ENCODE results near the gene RAB8B. TPM values are rescaled to one million over a fixed set of nuclear protein-coding genes. Genes with fewer than 3 reads are reported as not detected.

The RAB8B gene
- total and polyA plus RNA-seq, 11 donors, result 2.5 to 32.6 (median 8.1) TPM

DNA sequence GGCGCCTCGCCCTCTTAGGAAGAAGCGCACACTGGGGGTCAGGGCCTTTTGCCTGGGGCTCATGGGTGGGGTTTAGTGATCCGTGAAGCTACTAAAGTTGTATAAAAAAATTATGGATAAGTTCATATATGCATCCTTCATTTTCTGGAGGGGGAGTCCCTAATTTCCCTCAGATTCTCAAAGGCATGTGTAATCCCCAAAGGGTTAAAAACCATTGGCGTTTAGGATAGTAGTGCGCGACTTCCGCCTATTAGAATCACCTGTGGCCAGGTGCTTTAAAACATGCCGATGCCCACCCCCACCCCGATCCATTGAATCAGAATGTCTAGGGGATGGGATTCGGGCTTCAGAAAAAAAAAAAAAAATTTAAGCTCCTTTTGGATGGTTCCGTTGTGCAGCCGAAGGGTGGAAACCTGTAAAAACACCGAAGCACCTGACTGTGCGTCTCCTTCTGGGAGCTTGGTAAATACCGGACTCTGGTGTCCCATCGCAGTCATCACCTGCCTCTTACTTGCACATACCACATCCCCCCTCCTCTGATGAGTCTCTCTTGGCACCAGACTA lies 88.6 kb downstream of the RAB8B start:
- peak in 1 of 4 donors; percentile 18 for ATAC-seq
- WGBS, 4 donors, result 26 to 36% (median 28%) methylated on average over 17 of the region's 17 CpGs
- H3K27ac ChIP-seq, result peak overlapping the region; percentile 25 to 89 (median 83)
- H3K27me3 ChIP-seq, result no peaks in the 10 kb centered on the region
- H3K9me3 ChIP-seq, result no peaks in the 10 kb centered on the region
- TF ChIP-seq POLR2A (IDR thresholded peaks at IDR 0.05) (no peak), CTCF (IDR thresholded peaks at IDR 0.05) (no peak)
- peaks cover 0 to 28% (median 6%) of the 10 kb centered on the region in 12 donors for H3K4me1 ChIP-seq
- peaks cover 0 to 25% (median 0%) of the 10 kb centered on the region in 9 donors for H3K36me3 ChIP-seq
- peak overlapping the region; percentile 61 to 94 (median 88) for H3K4me3 ChIP-seq
- intact Hi-C loops (cut with DNase I), result loop anchor here in 7 of 10 donors (2.0 to 10.0 kb wide), 7 partner anchors 83 to 123 kb away; partner anchors contain the start of genes RPS27L (in 5 of the 7) and RAB8B (in 3 of the 7)
- DNase-seq, result no peak

DNA sequence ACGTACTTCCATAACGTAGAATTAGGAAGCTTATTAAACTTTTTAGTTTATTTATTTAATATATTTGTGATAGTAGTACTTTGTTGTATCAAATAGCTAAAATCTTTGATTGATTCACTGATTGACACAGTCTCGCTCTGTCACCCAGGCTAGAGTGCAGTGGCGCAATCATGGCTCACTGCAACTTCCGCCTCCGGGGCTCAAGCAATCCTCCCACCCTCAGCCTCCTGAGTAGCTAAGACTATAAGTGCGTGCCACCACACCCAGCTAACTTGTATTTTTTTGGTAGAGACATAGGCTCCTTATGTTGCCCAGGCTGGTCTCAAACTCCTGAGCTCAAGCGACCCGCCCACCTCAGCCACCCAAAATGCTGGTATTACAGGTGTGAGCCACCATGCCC lies 93.7 kb downstream of the RAB8B start:
- Histone ChIP-seq H3K27me3 (no peaks in the 10 kb centered on the region), H3K27ac (peak overlapping the region in 1 of 12 donors; percentile 77), H3K4me3 (peak overlapping the region in 1 of 12 donors; percentile 0), H3K36me3 (peaks cover 0 to 71% (median 36%) of the 10 kb centered on the region in 9 donors), H3K9me3 (no peaks in the 10 kb centered on the region), H3K4me1 (peaks cover 0 to 26% (median 0%) of the 10 kb centered on the region in 12 donors)
- TF ChIP-seq POLR2A (IDR thresholded peaks at IDR 0.05) (no peak), CTCF (IDR thresholded peaks at IDR 0.05) (no peak)
- intact Hi-C loops (cut with DNase I), result loop anchor here in 3 of 10 donors (10.0 kb wide), 3 partner anchors 128 to 322 kb away; partner anchors contain the start of genes FBXL22 (in 2 of the 3) and RPS27L (in 1 of the 3)
- WGBS, 4 donors, result 82 to 89% (median 88%) methylated on average over 9 of the region's 9 CpGs
- ATAC-seq (peak in 3 of 4 donors; percentile 33 to 63 (median 42)), DNase-seq (peak in 3 of 5 donors; percentile 33 to 46 (median 42))

- Histone ChIP-seq H3K4me3 (no peak overlapping the region), H3K4me1 (peaks cover 0 to 29% (median 0%) of the 10 kb centered on the region in 12 donors), H3K27ac (no peak overlapping the region), H3K36me3 (peaks cover 0 to 72% (median 41%) of the 10 kb centered on the region in 9 donors), H3K27me3 (no peaks in the 10 kb centered on the region), H3K9me3 (no peaks in the 10 kb centered on the region)
- 93 to 96% (median 96%) methylated on average over 5 to 6 of the region's 6 CpGs for WGBS, 4 donors
- ATAC-seq, result no peak
- intact Hi-C loops (cut with DNase I), result loop anchor here in 3 of 10 donors (10.0 kb wide), 3 partner anchors 130 to 320 kb away; partner anchors contain the start of genes FBXL22 (in 2 of the 3) and RPS27L (in 1 of the 3)
- TF ChIP-seq CTCF (IDR thresholded peaks at IDR 0.05) (no peak), POLR2A (IDR thresholded peaks at IDR 0.05) (no peak)
- DNase-seq, result no peak
These were observed 94.9 kb downstream of the RAB8B start for GRCh38 chr15:63284335-63284734.

DNA sequence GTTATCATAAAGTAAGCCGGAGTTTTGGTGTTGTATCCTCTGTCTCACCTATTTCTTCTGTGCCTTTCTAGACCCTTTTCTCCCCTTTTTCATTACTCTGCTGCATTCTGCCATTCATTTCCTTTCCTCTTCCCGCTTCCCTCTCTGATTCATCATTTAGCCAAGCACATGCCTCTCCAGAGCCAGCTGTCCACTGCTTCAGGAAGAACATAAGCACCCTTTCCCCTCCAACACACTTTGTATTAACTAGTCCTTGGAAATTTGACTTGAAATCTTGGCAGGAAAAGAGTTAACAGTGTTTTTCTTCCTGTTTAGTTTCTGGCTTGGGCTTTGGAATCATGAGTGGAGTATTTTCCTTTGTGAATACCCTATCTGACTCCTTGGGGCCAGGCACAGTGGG lies 97.7 kb downstream of the RAB8B start:
- no peak for ATAC-seq

More for the DNA sequence above, 97.7 kb downstream of the RAB8B start:
- no peak for DNase-seq
- H3K4me1 ChIP-seq, result peaks cover 0 to 39% (median 3%) of the 10 kb centered on the region in 12 donors
- H3K36me3 ChIP-seq, result peaks cover 0 to 55% (median 41%) of the 10 kb centered on the region in 9 donors
- no peak for TF ChIP-seq POLR2A (IDR thresholded peaks at IDR 0.05)
- no peak for TF ChIP-seq CTCF (IDR thresholded peaks at IDR 0.05)
- no peaks in the 10 kb centered on the region for H3K27me3 ChIP-seq
- intact Hi-C loops (cut with DNase I), result loop anchor here in 4 of 10 donors (5.0 to 10.0 kb wide), 4 partner anchors 132 to 318 kb away; partner anchors contain the start of genes FBXL22 (in 3 of the 4) and RPS27L (in 1 of the 4)
- no peak overlapping the region for H3K4me3 ChIP-seq
- H3K27ac ChIP-seq, result no peak overlapping the region
- no peaks in the 10 kb centered on the region for H3K9me3 ChIP-seq
- 83 to 87% (median 85%) methylated on average over 2 of the region's 2 CpGs for WGBS, 4 donors

Measured in heart left ventricle (tissue), 16 donors.